GM12878 (cell line): Measurements from ENCODE around the gene SPTLC2. TPM values are rescaled to one million over a fixed set of nuclear protein-coding genes. Genes with fewer than 3 reads are reported as not detected.

Experiments
- ATAC-seq: fragments of 200-7000 bp; cut with Tn5 transposase; 3 replicates; pipeline ENCODE4 v1.9.1; 2020; ENCODE audit warnings: mild to moderate bottlenecking, moderate library complexity
- BruUV-seq: library from RNA; stranded (reverse); fragments of 400-500 nt; replicated peaks from 2 replicates; lab custom pipeline; 2021; lab: Mats Ljungman, UMichigan
- CTCF ChIA-PET: fragments of 300-600 bp; sonication (Branson Sonifier 250); formaldehyde crosslinking; extraction: SDS; loops from one replicate; lab custom pipeline; 2021; ENCODE audit warnings: inconsistent platforms; lab: Yijun Ruan, JAX
- POLR2A ChIA-PET: fragments of 350-600 bp; formaldehyde crosslinking; extraction: SDS; loops from one replicate; lab custom pipeline; 2021; ENCODE audit warnings: inconsistent platforms; lab: Charles Lee
- RAD21 ChIA-PET: fragments of 300-600 bp; sonication (Branson Sonifier 250); formaldehyde crosslinking; loops from one replicate; lab custom pipeline; 2023; ENCODE audit warnings: antibody characterized with exemption; ENCODE audit not compliant: unreplicated experiment; lab: Charles Lee
- SMC1A ChIA-PET: fragments of 300-600 bp; sonication (Branson Sonifier 250); formaldehyde crosslinking; loops from one replicate; lab custom pipeline; 2023; ENCODE audit not compliant: unreplicated experiment, uncharacterized antibody; lab: Charles Lee
- DNase-seq: peaks from one replicate; pipeline ENCODE4 v3.0.0-alpha.2; 2011; ENCODE audit warnings: low read depth, low spot score
- FAIRE-seq: peaks from 3 replicates; lab custom pipeline; 2011; peaks lifted over from hg19 to GRCh38; lab: Jason Lieb, UNC
- H2AFZ ChIP-seq: 2 replicates; pipeline ENCODE4 v1.6.0; 2011; ENCODE audit warnings: low read depth, low read length, control low read depth; ENCODE audit not compliant: control insufficient read depth
- H3K27ac ChIP-seq: 2 replicates; pipeline ENCODE4 v1.5.1; 2011; ENCODE audit warnings: control low read depth; ENCODE audit not compliant: control insufficient read depth, insufficient read depth
- H3K27me3 ChIP-seq, 2 experiments: replicated peaks in 1 of 2; 2 replicates each; pipeline versions ENCODE4 v1.6.0 to v1.6.1; 2011; ENCODE audit warnings: low read length in 1 of 2; ENCODE audit not compliant: control insufficient read depth in 2 of 2, insufficient read depth in 2 of 2
- H3K36me3 ChIP-seq, 2 experiments: 2 replicates each; pipeline ENCODE4 v1.5.1; 2011; ENCODE audit warnings: low read length in 1 of 2; ENCODE audit not compliant: control insufficient read depth in 2 of 2, insufficient read depth in 2 of 2
- H3K4me1 ChIP-seq: 2 replicates; pipeline ENCODE4 v1.6.1; 2011; ENCODE audit warnings: mild to moderate bottlenecking, low read length, moderate library complexity, mixed read lengths; ENCODE audit not compliant: control insufficient read depth, insufficient read depth
- H3K4me2 ChIP-seq: 2 replicates; pipeline ENCODE4 v1.6.0; 2011; ENCODE audit warnings: control low read depth; ENCODE audit not compliant: control insufficient read depth, insufficient read depth
- H3K4me3 ChIP-seq: fragments of 200-600 bp; sonication (generic); 2 replicates; pipeline ENCODE4 v1.5.1; 2016
- H3K79me2 ChIP-seq: 2 replicates; pipeline ENCODE4 v1.6.0; 2011; ENCODE audit warnings: low read length; ENCODE audit not compliant: control insufficient read depth, insufficient read depth
- H3K9ac ChIP-seq: 2 replicates; pipeline ENCODE4 v1.8.0; 2011; ENCODE audit warnings: low read length, control low read depth, mixed read lengths; ENCODE audit not compliant: control insufficient read depth, insufficient read depth
- H3K9me3 ChIP-seq: replicated peaks from 3 replicates; pipeline ENCODE4 v1.5.1; 2011; ENCODE audit warnings: mild to moderate bottlenecking, low read length; ENCODE audit not compliant: control insufficient read depth, insufficient read depth
- H4K20me1 ChIP-seq: 2 replicates; pipeline ENCODE4 v1.6.0; 2011; ENCODE audit not compliant: control insufficient read depth, insufficient read depth
- CBFB ChIP-seq: IDR thresholded peaks from 2 replicates; pipeline ENCODE4 v1.6.1; 2016; ENCODE audit warnings: antibody characterized with exemption, low read depth
- CBX3 ChIP-seq: fragments of 200-600 bp; sonication (generic); IDR thresholded peaks from 2 replicates; pipeline ENCODE4 v1.6.1; 2016; ENCODE audit warnings: low read depth, borderline replicate concordance
- CEBPB ChIP-seq, 2 experiments: fragments of 150-350 bp in 1 of 2; IDR thresholded peaks; 2 replicates each; pipeline ENCODE4 v1.6.1; 2012 to 2014; ENCODE audit warnings: low read depth in 2 of 2, low read length in 2 of 2, borderline replicate concordance in 1 of 2, inconsistent platforms in 1 of 2
- ETV6 ChIP-seq, 2 experiments: fragments of 450-650 bp in 1 of 2; IDR thresholded peaks in 1 of 2; conservative IDR thresholded peaks in 1 of 2; 2 replicates each; pipeline ENCODE4 v1.6.1; 2014; ENCODE audit warnings: antibody characterized with exemption in 1 of 2, borderline replicate concordance in 1 of 2, low read depth in 1 of 2, mild to moderate bottlenecking in 1 of 2, moderate library complexity in 1 of 2
- HDAC6 ChIP-seq: fragments of 200-600 bp; sonication (generic); IDR thresholded peaks from one replicate; pipeline ENCODE4 v1.8.0; 2017; ENCODE audit warnings: antibody characterized with exemption; ENCODE audit not compliant: unreplicated experiment
- IRF3 ChIP-seq: fragments of 450-650 bp; IDR thresholded peaks from 2 replicates; pipeline ENCODE4 v1.6.1; 2014; ENCODE audit warnings: mild to moderate bottlenecking
- NBN ChIP-seq: fragments of 450-650 bp; IDR thresholded peaks from 2 replicates; pipeline ENCODE4 v1.6.1; 2016
- RELB ChIP-seq: fragments of 450-650 bp; IDR thresholded peaks from 2 replicates; pipeline ENCODE4 v1.6.1; 2017; ENCODE audit warnings: low read depth, mild to moderate bottlenecking, moderate library complexity
- SIX5 ChIP-seq: IDR thresholded peaks from 2 replicates; pipeline ENCODE4 v1.6.1; 2011; ENCODE audit warnings: mild to moderate bottlenecking, low read depth, low read length, moderate library complexity; ENCODE audit not compliant: severe bottlenecking
- TCF7 ChIP-seq: IDR thresholded peaks from 2 replicates; pipeline ENCODE4 v1.6.1; 2014; ENCODE audit warnings: antibody characterized with exemption, borderline replicate concordance
- WGBS: methylation state at CpG from one replicate; pipeline ENCODE4 v1.1.6; 2016; ENCODE audit warnings: low lambda C conversion rate; ENCODE audit not compliant: insufficient replicate concordance, insufficient coverage; ENCODE audit errors: missing lambda C conversion rate; 5-methylcytosine and 5-hydroxymethylcytosine counted together
- in situ Hi-C: fragments of 300-500 bp; cut with MboI; formaldehyde crosslinking; loops from 9 replicates; pipeline ENCODE4 v1.14.3; 2018; ENCODE audit warnings: mixed read lengths
- intact Hi-C: fragments of 100-400 bp; cut with micrococcal nuclease; formaldehyde crosslinking; loops from one replicate; pipeline ENCODE4 v1.14.2; 2022; ENCODE audit not compliant: unreplicated experiment
- polyA plus RNA-seq, 11 experiments: library from polyadenylated mRNA; depleted of rRNA in 4 of 11; unstranded in 6 of 11; stranded (reverse) in 5 of 11; fragments of >200 nt; fragmentation: Nextera tagmentation in 4 of 11; fragmentation: Illumina TruSeq in 1 of 11; extraction: Ambion mirVana in 4 of 11; extraction: Trizol in 1 of 11; gene quantifications; 1 replicate in 1 of 11; 2 replicates in 10 of 11; pipeline versions ENCODE4 v1.2.1 to v1.2.3, GENCODE V29; 2011 to 2016; ENCODE audit warnings: inconsistent platforms in 2 of 11, missing spikeins in 2 of 11, low read depth in 1 of 11
- total RNA-seq, 4 experiments: library from RNA; depleted of rRNA in 3 of 4; stranded (reverse); fragments of >200 nt in 3 of 4; fragmentation: Illumina TruSeq in 1 of 4; extraction: Trizol in 1 of 4; gene quantifications; 2 replicates each; pipeline versions ENCODE4 v1.2.1 to v1.2.3, GENCODE V29; 2013 to 2021

Gene SPTLC2
- total and polyA plus RNA-seq, 10 of the 15 experiments (the other 5 are each of a cell fraction or from before 2014, with no cell fraction given): 6.9 to 35.1 (median 19.7) TPM

GRCh38 chr14:77542421-77543239, 73.8 kb downstream of the SPTLC2 start:
- ChIA-PET SMC1A (interaction anchor here (0.5 to 2.1 kb wide), 10 partner anchors 8 to 391 kb away, joined by 3 to 11 read pairs (median 4); partner anchors contain the start of gene AHSA1), CTCF (interaction anchor here (0.7 to 4.7 kb wide), 8 partner anchors 9 to 418 kb away, joined by 3 to 29 read pairs (median 4); partner anchors contain the start of gene VIPAS39), RAD21 (interaction anchor here (0.6 to 1.6 kb wide), 7 partner anchors 9 to 185 kb away, joined by 3 to 7 read pairs (median 3); no protein-coding TSS in a partner anchor), POLR2A (interaction anchor here (0.6 to 1.1 kb wide), 2 partner anchors 9 to 185 kb away, joined by 3 to 7 read pairs; no protein-coding TSS in a partner anchor)
- no peaks in the 10 kb centered on the region for H3K9me3 ChIP-seq
- DNase-seq (no peak), ATAC-seq (peak; percentile 66), FAIRE-seq (no peak)
- BruUV-seq: no TSS peak
- peaks cover 19% of the 10 kb centered on the region for H3K4me1 ChIP-seq
- peak overlapping the region; percentile 35 for H3K9ac ChIP-seq
- 67% methylated on average over 11 of the region's 11 CpGs for WGBS
- peak overlapping the region; percentile 10; the same call in 1 of the 2 replicates for H3K4me3 ChIP-seq
- no peaks in the 10 kb centered on the region for H3K79me2 ChIP-seq
- intact Hi-C loops: loop anchor here (5.0 to 10.0 kb wide), 3 partner anchors 75 to 388 kb away; partner anchors contain the start of genes GSTZ1, POMT2 and SPTLC2
- no peaks in the 10 kb centered on the region; a peak in 1 of 4 replicates for H3K36me3 ChIP-seq
- TF ChIP-seq TCF7 (peak; percentile 11; the same call in 1 of the 2 replicates), SIX5 (no peak)
- peak overlapping the region; percentile 15; the same call in 1 of the 2 replicates for H2AFZ ChIP-seq
- in situ Hi-C loops: no loop called here
- H3K27me3 ChIP-seq: no peaks in the 10 kb centered on the region
- H3K27ac ChIP-seq: peak overlapping the region; percentile 73
- peak overlapping the region; percentile 78 for H3K4me2 ChIP-seq
- H4K20me1 ChIP-seq: no peaks in the 10 kb centered on the region

DNA sequence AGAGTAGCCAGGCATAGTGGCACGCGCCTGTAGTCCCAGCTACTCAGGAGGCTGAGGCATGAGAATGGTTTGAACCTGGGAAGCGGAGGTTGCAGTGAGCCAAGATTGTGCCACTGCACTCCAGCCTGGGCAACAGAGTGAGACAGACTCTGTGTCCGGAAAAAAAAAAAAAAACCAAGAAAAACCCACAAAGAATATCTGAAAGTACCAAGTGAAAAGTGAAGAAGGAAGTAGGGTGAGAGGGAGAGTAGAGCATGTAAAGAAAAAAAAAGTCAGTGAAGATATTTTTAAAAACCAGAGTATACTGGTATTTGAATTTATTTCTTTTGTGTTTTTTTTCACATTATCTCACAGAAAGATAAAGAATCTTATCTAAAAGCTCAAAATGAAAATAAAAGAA, 74.5 kb downstream of the SPTLC2 start:
- intact Hi-C loops (loop anchor here (5.0 to 10.0 kb wide), 3 partner anchors 75 to 387 kb away; partner anchors contain the start of genes GSTZ1, POMT2 and SPTLC2), in situ Hi-C loops (no loop called here)
- H3K4me2 ChIP-seq: peak overlapping the region; percentile 78
- H2AFZ ChIP-seq: no peak overlapping the region
- SMC1A ChIA-PET: interaction anchor here (0.6 to 1.8 kb wide), 5 partner anchors 9 to 390 kb away, joined by 3 to 9 read pairs (median 4); partner anchors contain the start of gene AHSA1
- FAIRE-seq: no peak
- ATAC-seq: peak; percentile 95
- no peaks in the 10 kb centered on the region for H4K20me1 ChIP-seq
- H3K9me3 ChIP-seq: no peaks in the 10 kb centered on the region
- H3K27ac ChIP-seq: peak overlapping the region; percentile 73
- no peaks in the 10 kb centered on the region for H3K27me3 ChIP-seq
- POLR2A ChIA-PET: interaction anchor here (0.6 to 1.1 kb wide), 2 partner anchors 10 to 184 kb away, joined by 3 to 7 read pairs; no protein-coding TSS in a partner anchor
- H3K4me3 ChIP-seq: no peak overlapping the region
- no peak for DNase-seq
- peaks cover 19% of the 10 kb centered on the region for H3K4me1 ChIP-seq
- peak overlapping the region; percentile 35 for H3K9ac ChIP-seq
- no TSS peak for BruUV-seq
- CTCF ChIA-PET: interaction anchor here (0.6 to 4.7 kb wide), 8 partner anchors 10 to 418 kb away, joined by 3 to 29 read pairs (median 3); partner anchors contain the start of gene VIPAS39
- H3K36me3 ChIP-seq: no peaks in the 10 kb centered on the region; a peak in 1 of 4 replicates
- RAD21 ChIA-PET: interaction anchor here (0.7 to 1.6 kb wide), 4 partner anchors 10 to 83 kb away, joined by 3 to 7 read pairs (median 4); no protein-coding TSS in a partner anchor
- 0% methylated on average over 4 of the region's 4 CpGs for WGBS
- no peaks in the 10 kb centered on the region for H3K79me2 ChIP-seq
- peak; percentile 44; the same call in 1 of the 2 replicates for TF ChIP-seq RELB
- no peak for TF ChIP-seq CEBPB (IDR thresholded peaks at IDR 0.05; ENCODE audit: borderline replicate concordance in 1 of 2, low read depth in 2 of 2, low read length in 2 of 2)
- no peak for TF ChIP-seq IRF3
- TF ChIP-seq HDAC6: no peak
- TF ChIP-seq CBX3: no peak
- TF ChIP-seq NBN: peak; percentile 46
- TF ChIP-seq CBFB: no peak
- peak in 1 of 2 experiments; percentile 43; a peak in 2 of 4 replicates for TF ChIP-seq ETV6 (conservative IDR thresholded peaks at IDR 0.05 in 1 of 2, IDR thresholded peaks at IDR 0.05 in 1 of 2; ENCODE audit: borderline replicate concordance in 1 of 2, low read depth in 1 of 2)
